Astrocyte (in vitro differentiated cells and primary cell): ENCODE results near the gene DNAJC12. TPM values are rescaled to one million over a fixed set of nuclear protein-coding genes. Genes with fewer than 3 reads are reported as not detected.

ENCODE experiments used
- DNase-seq: peaks from one replicate; pipeline ENCODE4 v3.0.0-alpha.2; 2010; ENCODE audit warnings: low read depth
- FAIRE-seq: peaks from 2 replicates; lab custom pipeline; 2011; peaks lifted over from hg19 to GRCh38; lab: Jason Lieb, UNC
- H2AFZ ChIP-seq: 2 replicates; pipeline ENCODE4 v1.6.0; 2012; ENCODE audit warnings: low read depth, low read length, inconsistent platforms
- H3K27ac ChIP-seq: 2 replicates; pipeline ENCODE4 v1.5.1; 2011; ENCODE audit warnings: low read depth, low read length, inconsistent platforms
- H3K27me3 ChIP-seq: 2 replicates; pipeline ENCODE4 v1.6.0; 2011; ENCODE audit warnings: low read length, inconsistent platforms; ENCODE audit not compliant: insufficient read depth
- H3K36me3 ChIP-seq: 2 replicates; pipeline ENCODE4 v1.5.1; 2011; ENCODE audit warnings: low read length, inconsistent platforms; ENCODE audit not compliant: insufficient read depth
- H3K4me1 ChIP-seq: 2 replicates; pipeline ENCODE4 v1.5.1; 2011; ENCODE audit warnings: low read length, inconsistent platforms; ENCODE audit not compliant: insufficient read depth
- H3K4me2 ChIP-seq: 2 replicates; pipeline ENCODE4 v1.6.0; 2012; ENCODE audit warnings: low read length, inconsistent platforms
- H3K4me3 ChIP-seq: 2 replicates; pipeline ENCODE4 v1.5.1; 2011; ENCODE audit warnings: low read depth, mild to moderate bottlenecking, low read length, inconsistent platforms; ENCODE audit not compliant: insufficient read depth
- H3K79me2 ChIP-seq: 2 replicates; pipeline ENCODE4 v1.6.0; 2012; ENCODE audit warnings: mild to moderate bottlenecking, low read length, inconsistent platforms; ENCODE audit not compliant: insufficient read depth
- H3K9ac ChIP-seq: 2 replicates; pipeline ENCODE4 v1.6.0; 2012; ENCODE audit warnings: mild to moderate bottlenecking, low read length, inconsistent platforms
- H3K9me3 ChIP-seq: 2 replicates; pipeline ENCODE4 v1.5.1; 2012; ENCODE audit warnings: low read depth, mild to moderate bottlenecking, low read length, inconsistent platforms; ENCODE audit not compliant: insufficient read depth
- H4K20me1 ChIP-seq: 2 replicates; pipeline ENCODE4 v1.6.0; 2012; ENCODE audit warnings: low read length, inconsistent platforms; ENCODE audit not compliant: insufficient read depth
- H3K27ac Mint-ChIP-seq: one replicate; pipeline ENCODE4 v1.8.0; 2021; ENCODE audit warnings: mild to moderate bottlenecking, mixed read lengths; ENCODE audit not compliant: unreplicated experiment
- H3K27me3 Mint-ChIP-seq: one replicate; pipeline ENCODE4 v1.8.0; 2021; ENCODE audit warnings: low read depth, mixed read lengths; ENCODE audit not compliant: unreplicated experiment
- H3K36me3 Mint-ChIP-seq: one replicate; pipeline ENCODE4 v1.8.0; 2021; ENCODE audit warnings: low read depth, mixed read lengths; ENCODE audit not compliant: unreplicated experiment
- H3K4me1 Mint-ChIP-seq: one replicate; pipeline ENCODE4 v1.8.0; 2021; ENCODE audit warnings: low read depth, mixed read lengths; ENCODE audit not compliant: unreplicated experiment
- H3K4me3 Mint-ChIP-seq: one replicate; pipeline ENCODE4 v1.8.0; 2021; ENCODE audit warnings: mild to moderate bottlenecking, moderate library complexity, mixed read lengths; ENCODE audit not compliant: unreplicated experiment
- H3K9me3 Mint-ChIP-seq: one replicate; pipeline ENCODE4 v1.8.0; 2021; ENCODE audit warnings: mild to moderate bottlenecking, mixed read lengths; ENCODE audit not compliant: unreplicated experiment
- EZH2 ChIP-seq: IDR thresholded peaks from 2 replicates; pipeline ENCODE4 v1.6.1; 2012; ENCODE audit warnings: mild to moderate bottlenecking, low read length, inconsistent platforms; ENCODE audit not compliant: insufficient read depth
- total RNA-seq: library from RNA; stranded (reverse); gene quantifications from 2 replicates; pipeline ENCODE4 v1.2.1, GENCODE V29; 2021
- TF ChIP-seq, protein P1 (sequence below): IDR thresholded peaks from 2 replicates; pipeline ENCODE4 v1.5.1; 2011; ENCODE audit warnings: low read depth, mild to moderate bottlenecking, inconsistent platforms, low read length, moderate library complexity; ENCODE audit not compliant: insufficient read depth

Gene DNAJC12
- total RNA-seq, 1 donor from 2014 or later: 2.1 TPM

DNA sequence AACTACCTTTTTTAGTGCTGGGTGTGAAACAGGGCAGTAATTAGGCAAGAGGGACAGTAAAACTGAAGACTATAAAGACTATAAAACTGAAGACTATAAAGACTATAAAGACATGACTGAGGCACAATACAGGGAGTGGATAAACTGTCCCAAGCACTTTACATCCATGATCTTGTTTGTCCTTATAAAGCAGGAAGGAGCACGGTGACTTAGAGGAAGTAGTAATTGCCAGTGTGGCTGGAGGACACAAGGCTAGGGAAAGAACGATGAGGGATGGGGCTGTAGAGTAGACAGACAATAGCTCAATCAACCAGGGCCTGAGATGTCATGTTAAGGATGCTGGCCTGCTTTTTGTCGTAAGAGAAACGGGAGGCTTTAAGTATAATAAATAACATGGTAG lies 26.0 kb downstream of the DNAJC12 start:
- TF ChIP-seq, protein P1, sequence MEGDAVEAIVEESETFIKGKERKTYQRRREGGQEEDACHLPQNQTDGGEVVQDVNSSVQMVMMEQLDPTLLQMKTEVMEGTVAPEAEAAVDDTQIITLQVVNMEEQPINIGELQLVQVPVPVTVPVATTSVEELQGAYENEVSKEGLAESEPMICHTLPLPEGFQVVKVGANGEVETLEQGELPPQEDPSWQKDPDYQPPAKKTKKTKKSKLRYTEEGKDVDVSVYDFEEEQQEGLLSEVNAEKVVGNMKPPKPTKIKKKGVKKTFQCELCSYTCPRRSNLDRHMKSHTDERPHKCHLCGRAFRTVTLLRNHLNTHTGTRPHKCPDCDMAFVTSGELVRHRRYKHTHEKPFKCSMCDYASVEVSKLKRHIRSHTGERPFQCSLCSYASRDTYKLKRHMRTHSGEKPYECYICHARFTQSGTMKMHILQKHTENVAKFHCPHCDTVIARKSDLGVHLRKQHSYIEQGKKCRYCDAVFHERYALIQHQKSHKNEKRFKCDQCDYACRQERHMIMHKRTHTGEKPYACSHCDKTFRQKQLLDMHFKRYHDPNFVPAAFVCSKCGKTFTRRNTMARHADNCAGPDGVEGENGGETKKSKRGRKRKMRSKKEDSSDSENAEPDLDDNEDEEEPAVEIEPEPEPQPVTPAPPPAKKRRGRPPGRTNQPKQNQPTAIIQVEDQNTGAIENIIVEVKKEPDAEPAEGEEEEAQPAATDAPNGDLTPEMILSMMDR: no peak
- TF ChIP-seq EZH2: no peak
- no peaks in the 10 kb centered on the region for H3K27me3 ChIP-seq
- H4K20me1 ChIP-seq: no peaks in the 10 kb centered on the region
- H3K4me3 ChIP-seq: no peak overlapping the region
- H3K4me1 ChIP-seq: no peaks in the 10 kb centered on the region
- no peaks in the 10 kb centered on the region for H3K36me3 ChIP-seq
- Mint-ChIP-seq H3K4me1 (no peaks in the 10 kb centered on the region), H3K27ac (no peak overlapping the region), H3K4me3 (no peak overlapping the region), H3K36me3 (no peaks in the 10 kb centered on the region), H3K27me3 (no peaks in the 10 kb centered on the region), H3K9me3 (no peaks in the 10 kb centered on the region)
- H3K27ac ChIP-seq: no peak overlapping the region
- H3K4me2 ChIP-seq: no peak overlapping the region
- H3K9me3 ChIP-seq: no peaks in the 10 kb centered on the region
- no peak overlapping the region for H2AFZ ChIP-seq
- no peak for DNase-seq
- H3K9ac ChIP-seq: no peak overlapping the region
- H3K79me2 ChIP-seq: no peaks in the 10 kb centered on the region
- FAIRE-seq: no peak

DNA sequence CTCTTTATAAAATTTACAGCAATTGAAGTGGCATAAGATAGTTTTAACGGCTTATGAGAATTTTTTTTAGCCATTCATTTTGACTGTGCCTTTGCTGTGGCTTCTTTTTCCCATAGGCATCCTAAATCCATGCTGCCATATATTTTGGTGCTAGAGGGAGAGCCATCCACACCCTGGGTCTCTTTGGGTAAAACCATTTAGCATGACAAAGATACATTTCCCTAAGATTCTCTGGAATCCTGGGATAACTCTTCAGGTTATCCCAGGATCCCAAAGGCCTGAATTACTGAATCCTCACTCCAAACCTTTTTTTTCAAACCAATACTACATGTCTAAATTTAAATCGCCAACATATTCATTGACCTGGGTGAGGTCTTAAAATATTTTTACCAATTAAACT lies 28.9 kb downstream of the DNAJC12 start:
- Mint-ChIP-seq H3K9me3 (no peaks in the 10 kb centered on the region), H3K27ac (no peak overlapping the region), H3K36me3 (no peaks in the 10 kb centered on the region), H3K27me3 (no peaks in the 10 kb centered on the region), H3K4me3 (no peak overlapping the region), H3K4me1 (no peaks in the 10 kb centered on the region)
- Histone ChIP-seq H3K36me3 (no peaks in the 10 kb centered on the region), H3K27ac (no peak overlapping the region), H3K4me1 (no peaks in the 10 kb centered on the region), H3K4me2 (no peak overlapping the region), H3K9ac (no peak overlapping the region), H4K20me1 (no peaks in the 10 kb centered on the region), H3K79me2 (no peaks in the 10 kb centered on the region), H3K9me3 (no peaks in the 10 kb centered on the region), H3K4me3 (no peak overlapping the region), H2AFZ (no peak overlapping the region), H3K27me3 (no peaks in the 10 kb centered on the region)
- TF ChIP-seq EZH2: no peak
- TF ChIP-seq, protein P1: no peak
- FAIRE-seq (no peak), DNase-seq (no peak)

DNA sequence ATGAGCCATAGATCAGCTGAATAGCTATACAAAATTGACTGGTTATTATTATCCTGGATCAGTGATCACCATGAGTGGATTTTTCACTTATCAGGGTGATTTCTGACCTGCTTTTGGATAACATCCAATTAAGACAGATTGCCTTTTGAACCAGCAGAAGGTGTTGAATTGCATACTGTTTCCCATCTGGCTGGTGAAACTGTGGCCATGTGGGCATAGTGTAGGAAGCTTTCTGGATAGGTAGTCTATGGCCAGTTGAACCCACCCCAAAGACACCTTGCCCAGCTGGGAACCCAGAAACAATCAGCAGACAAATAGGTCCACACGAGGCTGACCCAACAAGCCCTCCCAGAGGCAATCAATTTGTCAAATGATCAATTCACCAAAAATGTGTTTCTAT lies 29.3 kb downstream of the DNAJC12 start:
- no peak for FAIRE-seq
- Histone ChIP-seq H3K4me1 (no peaks in the 10 kb centered on the region), H4K20me1 (no peaks in the 10 kb centered on the region), H3K4me2 (no peak overlapping the region), H2AFZ (no peak overlapping the region), H3K4me3 (no peak overlapping the region), H3K27me3 (no peaks in the 10 kb centered on the region), H3K9ac (no peak overlapping the region), H3K9me3 (no peaks in the 10 kb centered on the region), H3K79me2 (no peaks in the 10 kb centered on the region), H3K27ac (no peak overlapping the region), H3K36me3 (no peaks in the 10 kb centered on the region)
- Mint-ChIP-seq H3K36me3 (no peaks in the 10 kb centered on the region), H3K27ac (no peak overlapping the region), H3K9me3 (no peaks in the 10 kb centered on the region), H3K4me1 (peaks cover 2% of the 10 kb centered on the region), H3K27me3 (no peaks in the 10 kb centered on the region), H3K4me3 (no peak overlapping the region)
- TF ChIP-seq, protein P1: no peak
- no peak for TF ChIP-seq EZH2
- no peak for DNase-seq
